Measurements from ENCODE around the gene TAF4. TPM values are rescaled to one million over a fixed set of nuclear protein-coding genes. Genes with fewer than 3 reads are reported as not detected.

TAF4 gene
- total RNA-seq, 1 experiment from 2014 or later, result 6.1 TPM

DNA sequence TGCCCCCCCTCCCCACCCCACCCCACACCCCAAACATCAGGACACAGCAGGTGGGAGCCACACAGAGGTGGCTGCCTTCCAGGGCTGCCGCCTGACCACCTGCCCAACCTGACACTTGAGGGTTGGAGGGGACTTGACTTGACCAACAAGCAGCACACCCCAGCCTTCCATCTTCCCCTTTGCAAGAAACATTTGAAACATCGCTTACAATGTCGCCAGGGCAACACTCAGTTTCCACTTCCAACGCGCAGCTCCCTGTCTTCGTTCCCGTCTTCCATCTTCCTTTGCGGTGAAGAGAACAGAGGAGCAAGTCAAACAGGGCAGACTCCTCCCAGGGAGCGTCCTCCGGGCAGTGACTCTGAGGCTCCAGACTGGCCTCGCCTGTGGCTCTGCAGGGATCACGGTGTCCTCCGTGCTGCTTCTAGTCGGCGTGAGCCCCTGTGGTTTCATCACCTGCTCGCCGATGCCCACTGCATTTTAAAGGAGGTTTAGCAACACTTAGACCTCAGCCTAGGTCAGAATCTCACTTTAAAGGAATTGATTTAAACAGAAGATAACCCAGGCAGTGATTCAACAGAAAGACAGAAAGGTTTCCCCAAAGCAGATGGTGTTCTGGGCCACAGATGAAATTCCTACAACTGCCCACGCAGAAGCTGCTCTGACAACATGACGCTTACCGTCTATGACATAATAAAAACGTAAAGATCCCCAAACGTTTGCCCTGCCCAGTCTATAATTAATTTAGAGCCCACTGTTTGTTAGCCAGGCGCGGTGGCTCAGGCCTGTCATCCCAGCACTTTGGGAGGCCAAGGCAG lies 130.8 kb downstream of the TAF4 start:
- DNase-seq (ENCODE audit: low read depth), result no peak

DNA sequence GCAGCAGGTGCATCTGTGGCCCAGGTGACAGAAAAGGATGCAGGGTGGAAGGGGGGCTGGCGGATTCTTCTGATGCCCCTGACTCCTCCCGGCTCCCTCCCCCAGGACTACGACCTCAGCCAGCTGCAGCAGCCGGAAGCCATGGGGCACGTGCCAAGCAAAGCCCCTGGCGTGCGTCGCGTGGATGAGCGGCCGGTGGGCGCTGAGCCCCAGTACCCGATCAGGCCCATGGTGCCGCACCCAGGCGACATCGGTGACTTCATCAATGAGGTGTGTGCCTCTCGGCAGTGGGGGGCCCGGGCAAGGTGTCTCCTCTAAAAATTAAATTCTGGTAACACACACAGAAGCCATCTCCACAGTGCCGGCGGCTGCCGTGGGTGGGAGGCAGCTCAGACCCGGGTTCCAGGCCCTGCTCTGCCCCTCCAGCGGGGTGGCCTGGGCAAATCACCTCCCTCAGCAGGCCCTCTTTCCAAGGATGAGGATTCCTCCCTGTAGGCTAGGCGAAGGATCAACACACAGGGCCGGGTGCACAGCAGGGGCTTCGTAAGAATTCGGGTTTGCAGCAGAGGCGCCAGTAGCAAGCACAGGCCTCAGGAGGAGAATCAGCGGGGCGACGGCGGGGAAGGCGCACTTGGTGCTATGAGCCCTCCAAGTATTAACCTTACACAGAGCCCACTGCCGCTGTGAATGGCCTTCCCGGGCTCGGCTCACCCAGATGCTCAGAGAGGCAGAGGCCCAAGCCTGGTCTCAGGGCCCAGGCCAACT lies 131.5 kb downstream of the TAF4 start:
- DNase-seq (ENCODE audit: low read depth), result no peak

DNA sequence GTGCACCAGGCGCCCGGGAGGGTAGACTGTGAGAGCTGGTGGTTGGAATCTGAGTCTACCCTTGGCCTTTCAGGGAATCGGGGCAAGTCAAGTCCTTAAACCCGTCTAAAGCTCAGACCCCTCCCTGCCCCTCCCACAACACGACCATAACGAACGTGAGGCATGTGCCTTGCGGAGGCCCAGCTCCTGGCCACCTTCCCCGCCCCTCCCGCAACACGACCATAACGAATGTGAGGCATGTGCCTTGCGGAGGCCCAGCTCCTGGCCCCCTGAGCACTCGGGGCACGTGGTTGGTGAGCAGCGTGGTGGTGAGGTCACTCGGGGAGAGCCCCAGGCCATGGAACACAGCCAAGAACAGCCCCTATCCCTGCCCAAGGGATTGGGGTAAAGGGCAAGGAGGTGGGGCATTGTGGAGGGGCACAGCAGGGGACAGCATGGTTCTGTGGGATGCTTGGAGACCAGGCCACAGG lies 132.2 kb downstream of the TAF4 start:
- no peak for DNase-seq (ENCODE audit: low read depth)

DNA sequence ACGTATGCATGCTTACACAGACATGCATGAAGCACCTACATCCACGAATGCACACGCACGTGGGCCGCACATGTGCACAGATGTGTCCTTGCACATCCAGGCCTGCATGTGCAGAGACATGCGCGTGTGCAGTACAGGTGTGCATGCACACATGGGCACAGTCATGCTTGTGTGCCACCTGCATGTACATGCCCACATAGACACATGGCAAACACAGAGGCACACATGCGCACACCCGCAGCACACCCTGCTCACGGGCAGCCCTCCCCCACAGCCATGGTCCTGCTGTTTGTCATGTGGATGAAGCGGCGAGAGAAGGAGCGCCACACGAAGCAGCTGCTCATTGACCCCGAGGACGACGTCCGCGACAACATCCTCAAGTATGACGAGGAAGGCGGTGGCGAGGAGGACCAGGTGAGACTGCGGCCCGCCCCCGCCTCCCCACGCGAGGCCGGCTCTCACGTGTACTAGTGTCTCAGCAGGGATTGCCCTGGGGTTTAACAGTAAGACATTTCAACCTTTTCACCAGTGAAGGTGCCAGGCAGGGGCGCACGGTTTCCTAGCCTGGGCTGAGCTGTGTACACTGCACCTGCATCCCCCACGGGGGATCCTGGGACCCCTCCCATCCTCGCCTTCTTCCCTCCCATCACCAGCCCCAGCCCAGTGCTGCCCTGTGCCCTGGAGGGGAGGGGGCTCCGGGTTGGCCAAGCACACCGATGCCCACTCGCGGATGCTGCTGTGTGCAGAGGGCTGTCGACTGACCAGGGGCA lies 132.8 kb downstream of the TAF4 start:
- no peak for DNase-seq (ENCODE audit: low read depth)

DNA sequence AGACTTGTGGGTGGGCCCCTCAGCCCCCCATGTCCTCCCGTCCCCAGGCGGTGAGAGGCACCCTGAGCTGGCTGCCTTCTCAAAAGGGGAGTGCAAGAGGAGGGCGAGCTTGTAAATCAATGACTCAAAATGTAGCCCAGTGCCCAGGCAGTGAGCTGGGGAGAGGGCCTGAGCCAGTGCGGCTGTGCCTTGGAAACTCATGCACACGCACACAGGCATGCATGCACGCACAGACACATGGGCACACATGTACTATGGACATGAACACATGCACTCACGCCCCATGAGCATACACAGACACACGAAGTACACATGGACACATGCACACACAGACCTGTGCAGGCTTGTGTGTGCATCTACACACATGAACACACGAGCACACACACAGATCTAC lies 133.5 kb downstream of the TAF4 start:
- DNase-seq (ENCODE audit: low read depth), result no peak

DNA sequence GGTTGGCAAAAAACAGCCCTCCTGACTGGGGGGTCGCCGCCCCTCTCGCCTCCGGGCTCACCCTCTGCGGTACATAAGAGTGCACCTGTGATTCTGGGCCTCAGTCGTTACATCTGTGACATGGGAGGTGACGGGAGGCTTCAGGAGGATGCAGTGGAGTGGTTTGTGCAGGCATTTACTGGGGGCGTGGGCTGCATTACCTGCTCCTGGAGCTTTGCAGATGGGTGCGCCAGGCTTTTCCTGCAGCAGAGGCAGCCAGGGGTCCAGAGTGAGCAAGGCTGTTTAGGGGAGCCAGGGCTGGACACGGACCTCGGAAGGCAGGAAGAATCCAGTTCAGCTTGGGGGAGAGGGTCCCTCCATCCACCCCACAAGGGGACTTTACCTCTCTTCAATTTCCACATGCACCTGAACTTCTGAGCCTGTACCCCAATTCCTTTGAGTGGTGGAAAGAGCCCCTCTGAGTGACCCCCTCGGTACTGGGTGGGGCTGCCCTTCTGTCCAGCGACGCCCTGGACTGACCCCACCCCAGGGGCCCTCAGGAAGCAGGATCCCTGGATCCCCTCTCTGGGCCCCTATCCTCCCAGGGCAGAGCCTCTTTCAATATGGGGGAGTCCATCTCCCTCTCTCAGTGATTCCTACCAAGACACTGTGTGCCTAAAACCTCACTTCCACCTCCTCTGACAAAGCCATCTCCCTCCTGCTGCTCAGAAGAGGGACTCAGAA lies 134.0 kb downstream of the TAF4 start:
- DNase-seq (ENCODE audit: low read depth), result no peak

DNA sequence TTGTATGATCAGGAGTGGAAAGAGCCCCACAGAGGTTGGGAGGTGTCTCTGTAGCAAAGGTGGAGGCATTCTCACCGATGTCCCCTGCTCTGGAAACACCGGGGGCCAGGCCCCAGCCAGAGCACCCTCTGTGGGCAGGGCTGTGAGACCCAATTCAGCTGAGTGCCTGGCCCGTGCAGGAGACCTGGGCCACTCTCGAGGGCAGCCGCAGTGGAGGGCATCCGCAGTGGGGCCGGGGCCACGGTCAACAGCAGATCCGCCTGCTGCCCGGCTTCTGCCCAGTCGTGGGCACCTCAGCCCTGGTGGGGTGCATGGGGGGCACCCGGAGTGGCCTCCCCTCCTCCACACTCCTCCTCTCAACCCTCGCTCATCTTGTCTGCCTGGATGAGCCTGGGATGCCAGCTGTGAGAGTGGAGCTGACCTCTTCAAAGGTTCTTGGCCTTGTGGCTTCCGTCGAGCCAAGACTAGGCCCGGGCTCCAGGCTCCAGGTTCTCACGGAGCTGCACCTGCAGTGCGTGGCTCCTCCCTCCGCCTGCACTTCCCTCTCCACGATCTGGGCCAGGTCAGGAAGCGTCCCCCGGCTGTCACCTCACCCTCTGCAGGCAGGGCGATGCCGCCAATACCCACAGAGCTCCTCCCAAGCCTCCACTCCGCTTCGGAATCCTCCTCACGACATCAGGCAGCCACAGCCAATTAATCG lies 134.8 kb downstream of the TAF4 start:
- no peak for DNase-seq (ENCODE audit: low read depth)

DNA sequence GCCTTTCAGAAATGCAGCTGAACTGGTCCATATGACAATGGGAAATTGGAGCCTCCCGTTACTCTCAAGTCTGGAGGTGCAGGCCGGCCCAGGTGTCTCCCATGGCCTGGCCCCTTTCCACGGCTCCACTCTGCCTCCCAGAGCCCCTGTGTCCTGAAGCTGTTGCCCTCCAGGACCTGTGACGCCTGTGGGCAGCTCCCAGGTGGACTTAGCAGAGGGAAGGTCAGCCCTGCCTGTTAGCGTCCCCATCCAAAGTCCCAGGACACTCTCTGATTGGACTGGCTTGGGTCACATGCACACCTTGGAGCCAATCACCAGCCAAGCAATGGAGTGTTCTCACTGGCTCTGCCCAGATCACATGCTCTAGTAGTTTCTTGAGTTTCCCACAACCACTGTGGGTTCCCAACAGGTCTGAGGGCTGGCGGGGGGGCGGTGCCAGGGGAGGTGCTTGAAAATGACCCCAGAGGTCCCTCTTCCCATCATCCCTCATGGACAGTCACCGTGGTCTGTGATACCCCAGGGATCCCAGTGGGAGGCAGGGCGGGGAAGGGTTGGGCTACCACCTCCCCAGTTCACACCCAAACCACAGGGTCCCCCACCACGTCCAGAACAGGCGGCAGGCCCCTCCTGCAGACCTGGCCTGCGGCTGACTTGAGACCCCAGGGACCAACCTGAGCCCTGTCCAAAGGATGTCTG lies 135.6 kb downstream of the TAF4 start:
- no peak for DNase-seq (ENCODE audit: low read depth)

DNA sequence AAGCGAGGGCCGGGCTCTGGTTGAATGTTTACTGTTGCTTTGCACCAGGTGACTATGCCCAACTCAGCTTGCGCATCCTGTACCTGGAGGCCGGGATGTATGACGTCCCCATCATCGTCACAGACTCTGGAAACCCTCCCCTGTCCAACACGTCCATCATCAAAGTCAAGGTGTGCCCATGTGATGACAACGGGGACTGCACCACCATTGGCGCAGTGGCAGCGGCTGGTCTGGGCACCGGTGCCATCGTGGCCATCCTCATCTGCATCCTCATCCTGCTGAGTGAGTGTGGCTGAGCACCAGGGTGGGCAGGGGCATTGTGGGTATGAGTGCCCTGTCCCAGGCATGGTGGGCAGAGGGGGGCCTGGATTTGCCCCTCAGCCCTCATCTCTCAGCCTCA lies 136.1 kb downstream of the TAF4 start:
- DNase-seq (ENCODE audit: low read depth), result no peak

DNA sequence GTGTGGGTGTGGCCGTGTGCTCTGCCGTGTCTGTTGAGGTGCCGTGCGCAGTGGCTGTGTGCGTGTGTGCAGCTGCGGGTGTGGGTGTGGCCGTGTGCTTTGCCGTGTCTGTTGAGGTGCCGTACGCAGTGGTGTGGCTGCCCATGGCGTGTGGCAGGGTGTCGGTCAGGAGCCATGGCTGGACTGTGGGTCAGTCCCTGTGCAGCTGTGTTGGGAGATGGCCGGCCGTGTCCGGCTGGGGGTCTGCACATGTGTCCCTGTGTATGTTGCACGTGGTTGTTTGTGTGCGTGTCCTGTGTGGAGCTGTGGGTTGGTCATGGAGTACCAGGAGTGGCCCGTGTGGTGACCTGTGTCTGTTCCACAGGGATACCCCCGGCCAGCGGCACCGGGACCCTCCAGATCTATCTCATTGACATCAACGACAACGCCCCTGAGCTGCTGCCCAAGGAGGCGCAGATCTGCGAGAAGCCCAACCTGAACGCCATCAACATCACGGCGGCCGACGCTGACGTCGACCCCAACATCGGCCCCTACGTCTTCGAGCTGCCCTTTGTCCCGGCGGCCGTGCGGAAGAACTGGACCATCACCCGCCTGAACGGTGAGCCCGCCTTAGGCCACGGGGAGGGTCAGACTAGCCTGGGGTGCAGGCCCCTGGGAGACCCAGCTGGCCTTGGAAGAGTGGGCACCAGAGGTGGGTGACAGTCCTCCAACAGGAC lies 137.7 kb downstream of the TAF4 start:
- no peak for DNase-seq (ENCODE audit: low read depth)

DNA sequence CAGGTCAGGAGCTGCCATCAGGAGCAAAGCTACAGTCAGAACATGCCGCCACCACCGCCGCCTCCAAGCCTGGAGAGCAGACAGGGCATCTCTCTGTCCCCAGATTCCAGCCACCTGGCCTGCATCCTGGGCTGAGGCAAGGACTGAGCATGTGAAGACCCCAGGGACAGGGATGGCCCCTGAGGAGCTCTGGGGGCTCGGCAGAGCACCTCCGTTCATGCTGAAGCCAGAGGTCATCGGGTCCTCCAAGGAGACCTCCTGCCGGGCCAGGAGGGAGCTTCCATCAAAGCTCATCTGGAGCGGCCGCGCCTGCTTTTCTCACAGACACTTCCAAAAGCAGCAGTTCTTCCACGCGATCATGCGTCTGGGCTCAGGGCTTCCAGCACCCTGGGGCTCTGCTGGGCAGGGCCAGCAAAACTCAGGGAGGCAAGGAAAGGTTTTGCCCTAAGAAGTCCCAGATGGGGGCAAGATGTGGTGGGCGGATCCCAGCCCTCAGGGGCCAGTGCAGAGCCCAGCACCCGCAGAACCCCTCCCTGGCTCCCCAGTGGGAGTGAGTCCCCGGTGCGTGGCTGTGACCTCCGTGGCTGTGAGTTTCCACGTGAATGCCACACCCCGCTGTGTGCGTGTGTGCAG lies 138.4 kb downstream of the TAF4 start:
- no peak for DNase-seq (ENCODE audit: low read depth)

DNA sequence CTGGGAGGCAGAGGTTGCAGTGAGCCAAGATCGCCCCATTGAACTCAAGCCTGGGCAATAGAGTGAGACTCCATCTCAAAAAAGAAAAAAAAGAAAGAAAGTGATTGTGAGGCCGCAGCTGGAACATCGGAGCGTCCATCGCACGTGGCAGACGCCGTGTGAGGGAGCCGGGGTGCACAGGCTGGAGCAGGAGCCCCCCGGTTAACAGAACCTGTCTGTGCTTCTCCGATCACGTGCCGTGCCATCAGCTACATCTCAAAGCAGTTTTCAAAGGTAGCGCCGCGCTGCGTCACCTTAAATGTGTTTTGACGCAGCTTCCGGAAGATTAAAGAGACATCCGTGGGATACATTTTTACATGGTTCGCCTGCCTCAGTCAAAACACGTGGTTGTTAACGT lies 138.9 kb downstream of the TAF4 start:
- no peak for DNase-seq (ENCODE audit: low read depth)

DNA sequence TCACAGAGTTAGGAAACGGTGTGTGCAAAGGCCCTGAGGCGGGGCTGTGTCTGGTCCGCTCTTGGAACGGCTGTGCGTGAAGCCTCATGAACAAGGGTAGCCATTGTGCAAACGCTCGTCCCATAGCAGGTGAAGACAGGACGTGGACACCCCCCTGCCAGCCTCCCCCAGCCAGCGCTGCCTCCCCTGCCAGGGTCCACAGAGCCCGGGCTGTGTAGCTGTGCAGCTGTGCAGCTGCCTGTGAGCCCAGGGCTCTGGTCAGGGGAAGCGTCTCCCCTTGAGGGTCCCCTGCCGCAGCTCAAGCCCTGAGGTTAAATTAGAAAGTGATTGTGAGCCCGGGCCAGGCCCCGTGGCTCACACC lies 139.4 kb downstream of the TAF4 start:
- no peak for DNase-seq (ENCODE audit: low read depth)

DNA sequence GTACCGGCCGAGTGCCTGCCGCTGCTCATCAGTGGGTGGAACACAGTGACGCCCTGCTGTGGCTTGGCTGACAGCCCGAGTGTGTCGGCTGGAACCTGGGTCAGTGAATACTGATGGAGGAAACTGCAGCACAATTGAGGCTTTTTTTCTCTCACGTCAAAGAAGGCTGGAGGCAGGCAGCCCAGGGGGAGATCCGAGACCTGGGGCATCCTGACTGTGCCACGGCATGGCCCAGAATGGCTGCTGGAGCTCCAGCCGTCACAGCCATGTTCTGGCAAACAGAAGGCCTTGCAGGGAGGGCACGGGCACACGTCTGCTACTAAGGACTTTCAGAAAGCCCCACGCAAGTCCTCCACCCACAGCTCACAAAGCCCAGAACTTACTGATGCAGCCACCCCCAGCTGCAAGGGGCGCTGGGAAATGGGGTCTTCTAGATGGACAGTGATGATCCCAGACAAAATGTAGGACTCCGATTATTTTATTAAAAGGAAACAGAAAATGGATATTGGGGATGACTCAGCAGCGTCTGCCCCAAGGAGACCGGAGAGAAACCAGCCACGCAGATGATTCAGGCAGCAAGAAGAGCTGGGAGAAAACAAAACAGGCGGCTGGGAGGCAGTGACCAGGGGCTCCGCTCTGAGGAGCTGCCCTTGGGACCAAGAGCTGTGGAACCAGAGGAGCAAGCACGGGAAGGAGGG lies 140.0 kb downstream of the TAF4 start:
- peak; percentile 66 for DNase-seq (ENCODE audit: low read depth)

DNA sequence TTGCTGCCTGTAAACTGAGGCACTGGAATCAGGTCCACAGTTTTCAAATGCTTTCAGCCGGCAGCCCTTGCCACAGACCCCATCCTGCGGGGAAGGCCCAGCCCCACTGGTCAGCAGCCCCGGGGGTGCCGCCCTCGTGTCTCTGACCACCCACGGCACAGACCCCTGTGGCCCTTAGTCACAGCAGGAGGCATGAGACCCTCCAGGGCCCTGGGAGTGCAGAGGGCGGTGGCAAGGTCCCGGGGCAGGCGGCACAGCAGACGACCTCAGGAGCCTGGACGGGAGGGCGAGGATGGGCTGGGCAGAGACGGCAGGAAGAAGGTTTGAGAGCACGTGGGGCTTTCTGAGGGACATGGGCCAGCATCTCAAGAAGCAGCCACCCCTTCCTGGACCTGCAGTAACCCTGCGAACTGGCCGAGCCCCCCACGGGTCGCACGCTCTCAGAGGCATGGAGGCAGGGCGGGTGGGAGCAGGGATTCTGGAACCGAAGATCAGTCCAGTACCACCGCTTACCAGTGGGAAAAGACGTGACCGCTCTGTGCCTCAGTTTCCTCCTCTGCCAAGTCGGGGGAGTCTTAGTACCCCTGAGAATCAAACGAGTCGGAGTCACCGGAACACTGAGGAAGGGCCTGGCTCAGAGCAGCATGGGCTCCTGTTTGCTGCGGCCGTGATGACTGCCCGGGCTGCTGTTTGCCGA lies 140.7 kb downstream of the TAF4 start:
- no peak for DNase-seq (ENCODE audit: low read depth)
